Hypothalamus (tissue), 51 donors: ENCODE data around the gene DENND4A.

Experiments
- DNase-seq, 51 donors: peaks; one replicate each; lab custom pipeline; 2025; lab: John Stamatoyannopoulos, UW

The DENND4A gene

DNA sequence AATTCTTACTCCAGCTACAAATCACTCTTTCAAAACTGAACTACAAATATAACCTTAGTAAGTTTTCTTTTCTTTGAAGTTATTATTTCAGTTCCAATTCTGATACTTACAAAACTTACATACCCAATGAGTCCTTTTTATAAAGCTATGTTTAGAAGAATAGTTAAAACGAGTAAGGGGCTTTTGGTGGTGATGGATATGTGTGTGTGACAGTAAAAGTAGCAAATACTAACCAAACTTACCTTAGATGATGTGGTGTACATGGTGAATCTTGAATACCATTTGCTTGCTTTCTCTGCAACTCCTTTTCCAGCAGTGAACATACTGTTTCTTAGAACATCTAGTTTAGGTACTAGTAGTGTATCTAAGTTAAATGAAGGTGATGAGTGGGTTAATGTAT, 101.9 kb downstream of the DENND4A start:
- no peak for DNase-seq

DNA sequence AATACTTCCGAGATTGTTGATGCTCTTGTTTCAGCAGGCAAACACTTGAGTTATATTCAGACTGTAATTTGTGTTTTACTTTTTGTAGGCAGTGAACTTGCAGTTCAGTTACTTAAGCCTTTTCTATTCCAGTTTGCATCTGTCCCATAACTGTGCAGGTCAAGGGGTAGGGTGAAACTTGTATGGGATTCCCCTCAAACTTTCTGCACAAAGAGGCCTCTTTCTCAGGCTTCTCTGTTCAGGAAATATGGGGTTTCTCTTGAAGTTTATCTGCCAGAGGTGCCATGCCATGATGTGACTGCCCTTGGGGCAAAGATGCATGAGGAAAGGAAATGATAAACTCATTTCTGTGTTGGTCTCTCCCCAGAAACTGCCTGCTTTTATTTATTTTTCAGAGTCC, 103.6 kb downstream of the DENND4A start:
- no peak for DNase-seq

- DNase-seq: no peak
Observed at GRCh38 chr15:65682404-65682911, 109.6 kb downstream of the DENND4A start.

- DNase-seq: no peak
Observed at GRCh38 chr15:65680544-65680943, 111.5 kb downstream of the DENND4A start.

- DNase-seq: no peak
Observed at GRCh38 chr15:65676123-65676522, 116.0 kb downstream of the DENND4A start.

DNA sequence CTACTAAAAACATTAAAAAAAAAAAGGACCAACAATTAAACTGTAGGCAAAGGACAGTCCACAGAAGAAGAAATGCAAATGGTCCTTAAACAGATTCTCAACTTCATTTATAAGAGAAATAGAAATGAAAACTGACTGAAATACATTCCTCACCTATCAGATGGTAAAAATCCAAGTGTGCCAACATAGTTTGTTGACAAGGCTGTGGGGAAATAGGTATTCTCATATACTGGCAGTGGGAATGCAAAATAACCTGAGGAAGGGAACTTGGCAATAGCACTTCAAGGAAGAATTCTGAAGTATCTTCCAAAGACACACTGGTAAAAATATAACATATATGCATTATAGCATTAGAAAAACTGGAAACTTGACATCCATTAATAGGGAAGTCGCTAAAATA, 116.5 kb downstream of the DENND4A start:
- no peak for DNase-seq

GRCh38 chr15:65666257-65666656, 125.8 kb downstream of the DENND4A start:
- peak in 3 of 51 donors; percentile 2 to 26 (median 21) for DNase-seq

DNA sequence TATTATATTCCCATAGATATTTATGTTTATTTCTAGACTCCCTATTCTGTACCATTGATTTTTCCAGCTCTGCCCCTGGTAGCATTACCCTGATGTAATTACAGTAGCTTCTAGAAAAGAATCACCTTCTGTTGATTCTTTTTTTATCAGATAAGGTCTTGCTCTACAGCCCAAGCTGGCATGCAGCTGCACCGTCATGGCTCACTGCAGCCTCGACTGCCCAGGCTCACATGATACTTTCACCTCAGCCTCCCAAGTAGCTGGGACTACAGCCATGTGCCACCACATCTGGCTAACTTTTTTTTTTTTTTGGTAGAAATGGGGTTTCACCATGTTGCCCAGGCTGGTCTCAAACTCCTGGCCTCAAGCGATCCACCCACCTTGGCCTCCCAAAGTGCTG, 128.6 kb downstream of the DENND4A start:
- no peak for DNase-seq

DNA sequence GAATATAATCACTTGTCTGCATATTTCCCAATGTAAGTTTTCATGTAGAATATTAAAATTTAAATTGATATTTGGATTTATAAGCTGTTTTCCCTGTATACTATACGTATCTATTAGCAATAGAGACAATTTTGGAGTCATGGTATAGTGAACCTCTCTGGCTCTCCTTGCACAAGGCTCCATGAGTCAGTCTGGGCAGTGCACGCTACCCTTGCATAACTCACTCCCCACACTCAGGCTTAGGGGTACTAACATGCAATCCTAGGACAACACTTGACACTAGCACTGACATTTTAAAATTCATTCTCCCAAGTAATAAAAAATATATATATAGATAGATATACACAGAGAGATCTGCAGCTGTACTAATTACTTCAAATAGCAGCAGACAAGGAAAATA, 131.2 kb downstream of the DENND4A start:
- DNase-seq: no peak

DNA sequence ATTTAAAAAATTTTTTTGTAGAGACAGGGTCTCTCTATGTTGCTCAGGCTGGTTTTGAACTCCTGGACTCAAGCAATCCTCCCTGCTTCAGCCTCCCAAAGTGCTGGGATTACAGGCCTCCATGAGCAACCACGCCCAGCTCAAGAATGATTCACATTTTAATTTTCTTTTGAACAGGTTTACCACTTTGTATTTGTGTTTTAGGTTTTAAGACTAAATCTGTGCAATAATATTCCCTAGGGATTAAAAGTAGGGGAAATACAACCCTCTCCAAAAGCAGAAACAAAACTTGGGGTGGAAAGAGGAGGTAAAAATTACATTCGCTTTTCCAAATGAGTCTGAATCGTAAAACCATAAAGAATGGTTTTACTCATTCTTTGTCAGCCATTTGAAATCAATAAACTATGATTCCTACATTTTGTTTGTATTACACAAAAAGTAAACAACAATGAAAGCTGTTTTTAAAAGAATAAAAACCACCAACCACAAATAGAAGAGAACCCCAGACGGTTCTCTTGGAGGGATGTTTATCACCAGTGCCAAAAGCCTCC, 132.5 kb downstream of the DENND4A start:
- DNase-seq: no peak

DNA sequence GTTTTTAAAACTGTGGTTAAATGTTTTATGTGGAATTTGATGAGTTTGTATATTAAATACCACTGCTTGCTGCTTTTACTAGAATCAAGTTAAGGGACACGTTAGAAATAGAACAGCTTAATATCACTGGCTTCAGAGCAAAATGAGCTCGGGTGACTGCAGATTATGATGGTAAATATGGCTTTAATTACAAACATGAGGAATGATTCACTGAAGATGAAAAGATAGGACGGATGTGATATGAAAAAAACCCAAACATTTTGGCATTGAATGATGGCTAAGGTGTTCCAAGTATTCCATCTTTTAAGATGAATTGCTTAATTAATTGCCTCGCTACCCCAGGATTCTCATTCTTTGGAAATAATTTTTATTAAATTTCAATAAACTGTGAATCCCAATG, 136.6 kb downstream of the DENND4A start:
- no peak for DNase-seq

DNA sequence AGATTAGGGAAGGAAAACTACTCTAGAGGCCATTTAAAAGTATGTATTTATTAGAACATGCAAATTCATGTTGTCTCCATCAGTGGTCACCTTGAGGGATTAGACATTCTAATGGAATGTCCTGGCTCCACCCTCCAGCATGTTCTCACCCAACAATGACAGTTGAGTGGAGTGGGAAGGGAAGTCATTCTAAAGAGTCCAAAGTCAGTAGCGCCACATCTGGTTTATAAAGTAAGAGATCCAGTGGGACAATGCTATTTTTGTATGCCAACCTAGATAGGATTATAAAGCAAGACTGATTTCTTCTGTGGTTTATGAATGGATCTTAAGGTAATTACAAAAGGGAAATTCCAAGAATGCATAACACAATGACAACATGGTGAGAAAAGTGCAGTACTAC, 137.1 kb downstream of the DENND4A start:
- no peak for DNase-seq

- no peak for DNase-seq
Observed at GRCh38 chr15:65653801-65654521, 138.1 kb downstream of the DENND4A start.

DNA sequence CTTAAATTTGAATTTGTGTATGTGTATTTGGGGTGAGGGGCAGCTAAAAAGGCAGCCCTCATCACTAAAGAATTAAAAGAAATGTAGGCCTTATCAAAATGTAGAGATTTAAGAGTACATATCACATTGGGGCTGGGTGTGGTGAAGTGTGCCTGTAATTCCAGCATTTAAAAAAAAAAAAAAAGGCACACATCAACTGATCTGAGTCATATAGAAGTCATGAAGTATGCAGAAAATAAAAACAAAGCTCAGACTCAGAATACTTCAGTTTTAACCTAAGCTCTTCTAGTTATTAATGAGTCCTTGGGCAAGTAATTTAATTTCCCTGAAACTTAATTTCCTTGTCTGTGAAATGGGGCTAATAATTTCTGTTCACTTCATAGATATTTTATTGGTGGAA, 138.8 kb downstream of the DENND4A start:
- DNase-seq: no peak

DNA sequence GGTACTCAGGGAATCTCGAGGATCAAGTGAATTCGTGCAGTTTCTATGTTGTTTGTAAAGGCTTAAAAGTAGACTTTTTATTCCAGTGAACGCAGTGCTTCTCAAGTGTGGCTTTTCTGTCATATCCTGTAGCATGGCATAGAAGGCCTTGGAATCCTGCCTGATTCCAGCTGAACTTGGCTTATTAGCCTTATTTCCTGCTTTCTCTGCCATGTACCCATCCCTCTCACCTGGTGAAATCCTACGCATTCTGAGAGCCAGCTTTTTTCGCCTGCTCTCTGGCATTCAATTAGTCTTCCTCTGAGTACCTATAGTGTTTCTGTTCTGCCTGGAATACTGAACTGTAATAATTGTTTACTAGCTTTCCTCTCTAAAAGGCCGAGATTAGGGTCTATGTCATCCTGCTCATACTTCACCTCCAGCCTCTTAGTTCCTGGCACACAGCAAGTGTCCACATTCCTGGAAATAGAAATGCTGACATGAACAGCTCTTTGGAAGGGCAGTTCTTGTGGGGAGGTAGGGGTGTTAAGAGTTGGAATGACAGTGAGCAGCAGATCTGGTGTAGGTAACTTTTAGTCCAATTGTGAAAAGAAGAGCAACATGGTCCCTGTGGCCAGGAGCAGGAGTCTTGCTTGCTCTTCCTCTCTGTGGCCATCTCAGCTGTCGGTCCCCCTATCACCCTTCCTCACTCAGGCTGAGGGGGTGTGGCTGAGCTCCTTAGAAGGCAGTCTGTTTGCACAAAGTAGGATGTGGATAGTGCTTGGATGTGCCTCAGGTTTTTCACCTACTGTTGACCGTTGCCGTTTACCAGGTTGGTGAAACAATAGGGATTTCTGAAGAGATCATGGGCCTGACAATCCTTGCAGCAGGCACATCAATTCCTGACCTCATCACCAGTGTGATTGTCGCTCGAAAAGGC, 140.0 kb downstream of the DENND4A start:
- DNase-seq: no peak

DNA sequence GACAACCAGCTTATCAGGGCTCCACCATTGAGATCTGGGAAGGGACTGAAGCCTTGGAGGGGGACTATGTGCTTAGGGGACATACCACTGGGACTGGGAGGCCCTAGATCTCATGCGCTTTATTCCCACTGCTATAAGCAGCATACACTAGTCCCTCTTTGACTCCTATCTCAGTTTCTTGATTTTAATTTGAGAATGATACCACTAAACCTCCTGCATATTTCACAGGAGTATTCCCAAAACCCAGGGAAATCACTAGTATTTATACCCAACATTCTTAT, 141.1 kb downstream of the DENND4A start:
- no peak for DNase-seq

GRCh38 chr15:65650312-65651041, 141.6 kb downstream of the DENND4A start:
- no peak for DNase-seq

- no peak for DNase-seq
Observed at GRCh38 chr15:65646486-65646885, 145.6 kb downstream of the DENND4A start.

GRCh38 chr15:65645392-65645791, 146.7 kb downstream of the DENND4A start:
- DNase-seq: no peak

DNA sequence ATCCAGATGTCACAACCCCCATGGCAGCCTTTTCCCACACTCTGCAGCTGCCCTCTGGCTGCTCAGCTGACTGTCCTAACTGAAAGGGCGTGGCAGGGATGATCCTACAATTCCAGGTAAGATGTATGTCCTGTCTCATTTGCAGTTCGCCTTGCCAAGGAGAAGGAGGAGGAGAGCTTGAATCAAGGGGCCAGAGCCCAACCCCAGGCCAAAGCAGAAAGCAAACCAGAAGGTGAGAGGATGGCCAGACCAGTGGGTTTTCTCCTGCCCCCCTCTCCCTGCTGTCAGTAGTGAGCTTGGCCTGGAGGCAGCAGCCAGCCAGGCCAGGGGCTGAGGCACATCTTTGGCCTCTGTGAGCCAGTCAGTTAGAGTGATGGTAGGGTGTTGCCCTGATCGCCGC, 147.8 kb downstream of the DENND4A start:
- no peak for DNase-seq

DNA sequence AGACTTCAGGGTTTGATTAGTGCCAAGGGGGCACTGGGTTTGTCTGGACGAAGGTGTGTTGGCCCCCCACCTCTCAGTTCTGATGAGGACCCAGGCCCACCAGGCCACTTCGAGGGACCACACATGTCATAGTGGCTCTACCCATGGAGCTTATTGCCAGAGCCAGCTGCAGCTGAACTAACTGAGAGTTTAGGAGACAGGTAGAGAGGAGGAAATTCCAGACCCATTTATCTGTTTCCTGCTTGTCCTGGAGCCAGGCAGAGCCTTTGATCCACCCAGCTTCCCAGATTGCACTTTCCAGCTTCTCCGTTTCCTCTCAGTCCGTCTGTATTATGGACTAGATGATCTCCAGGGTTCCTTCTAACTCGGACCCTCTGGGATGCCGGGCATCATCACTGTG, 149.5 kb downstream of the DENND4A start:
- DNase-seq: no peak
